Fibroblast of peridontal ligament (primary cell): Measurements from ENCODE around the gene DDX19B.
A peak's percentile ranks its signal among the peaks of the same experiment; 100 is the strongest.

ENCODE experiments used
- DNase-seq: peaks from one replicate; pipeline ENCODE4 v3.0.0-alpha.2; 2010; ENCODE audit errors: extremely low read depth

The DDX19B gene

DNA sequence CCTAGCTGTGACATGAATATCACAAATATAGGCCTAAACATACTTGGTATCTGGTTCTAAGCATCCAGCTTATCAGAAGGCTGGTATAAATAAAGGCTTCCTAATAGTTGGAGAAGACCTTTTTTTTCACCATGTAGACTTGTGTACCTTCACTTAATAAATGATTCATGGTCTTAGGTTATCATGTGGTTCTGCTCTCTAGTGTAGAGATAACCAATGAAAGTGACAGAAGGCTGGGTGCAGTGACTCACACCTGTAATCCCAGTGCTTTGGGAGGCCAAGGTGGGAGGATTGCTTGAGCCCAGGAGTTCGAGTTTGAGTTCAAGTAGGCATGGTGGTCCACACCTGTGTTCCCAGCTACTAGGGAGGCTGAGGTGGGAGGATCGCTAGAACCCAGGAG lies 50.8 kb downstream of the DDX19B start:
- no peak for DNase-seq

DNA sequence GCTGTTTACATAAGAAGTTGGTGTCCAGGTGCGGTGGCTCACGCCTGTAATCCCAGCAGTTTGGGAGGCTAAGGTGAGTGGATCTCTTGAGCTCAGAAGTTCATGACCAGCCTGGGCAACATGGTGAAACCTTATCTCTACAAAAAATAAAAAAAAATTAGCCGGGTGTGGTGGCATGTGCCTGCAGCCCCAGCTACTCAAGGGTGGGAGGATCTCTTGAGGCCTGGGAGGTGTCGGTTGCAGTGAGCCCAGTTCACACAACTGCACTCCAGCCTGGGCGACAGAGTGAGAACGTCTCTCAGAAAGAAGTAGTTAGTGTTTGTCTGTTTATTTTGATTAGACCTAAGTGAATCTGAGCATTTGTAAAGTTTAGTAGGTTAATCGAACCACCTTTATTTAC lies 60.6 kb downstream of the DDX19B start:
- DNase-seq, result no peak

DNA sequence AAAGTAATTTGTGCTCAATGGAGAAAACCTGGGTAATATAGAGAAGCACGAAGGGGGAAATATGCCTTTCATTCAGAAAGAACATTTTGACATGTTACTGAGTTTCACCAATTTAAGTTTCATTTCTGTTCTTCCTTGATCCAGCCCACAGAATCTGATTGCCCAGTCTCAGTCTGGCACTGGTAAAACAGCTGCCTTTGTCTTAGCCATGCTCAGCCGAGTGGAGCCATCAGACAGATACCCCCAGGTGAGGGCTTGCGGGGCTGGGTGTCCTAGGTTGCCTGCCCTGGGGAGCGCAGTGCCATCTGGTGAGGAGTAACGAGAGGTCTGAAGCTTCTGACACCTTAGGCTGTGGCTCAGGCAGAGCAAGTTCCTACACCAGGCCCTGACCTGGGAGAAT lies 65.4 kb downstream of the DDX19B start:
- no peak for DNase-seq

DNA sequence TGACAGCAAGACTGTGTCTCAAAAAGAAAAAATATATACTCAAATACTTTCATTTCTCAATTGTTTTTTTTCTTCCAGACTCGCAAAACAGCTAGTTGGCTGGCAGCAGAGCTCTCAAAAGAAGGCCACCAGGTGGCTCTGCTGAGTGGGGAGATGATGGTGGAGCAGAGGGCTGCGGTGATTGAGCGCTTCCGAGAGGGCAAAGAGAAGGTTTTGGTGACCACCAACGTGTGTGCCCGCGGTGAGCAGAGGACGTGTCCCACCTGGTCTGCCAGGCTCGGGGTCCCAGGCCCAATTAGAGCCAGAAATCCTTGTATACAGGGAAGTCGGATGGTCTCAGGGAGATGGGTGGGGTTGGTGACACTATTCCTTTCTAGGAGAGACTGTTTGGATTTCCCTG lies 71.2 kb downstream of the DDX19B start:
- peak; percentile 48 for DNase-seq

DNA sequence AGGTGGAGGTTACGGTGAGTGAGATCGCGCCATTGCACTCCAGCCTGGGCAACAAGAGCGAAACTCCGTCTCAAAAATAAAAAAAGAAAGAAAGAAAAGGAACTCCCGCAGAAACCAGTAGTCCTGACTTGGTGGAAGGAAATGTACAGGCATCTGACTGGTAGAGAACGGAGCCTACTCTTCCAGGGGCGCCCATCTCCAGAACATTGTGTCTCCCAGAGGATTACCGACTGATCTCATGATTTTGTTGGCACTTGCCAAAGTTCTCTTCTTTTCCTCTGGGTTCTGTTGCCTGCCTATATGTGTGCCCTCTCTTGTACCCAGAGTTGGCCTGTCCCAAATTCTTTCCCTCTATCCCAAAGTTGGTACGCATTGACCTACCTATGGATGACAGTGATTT lies 71.9 kb downstream of the DDX19B start:
- DNase-seq, result no peak

DNA sequence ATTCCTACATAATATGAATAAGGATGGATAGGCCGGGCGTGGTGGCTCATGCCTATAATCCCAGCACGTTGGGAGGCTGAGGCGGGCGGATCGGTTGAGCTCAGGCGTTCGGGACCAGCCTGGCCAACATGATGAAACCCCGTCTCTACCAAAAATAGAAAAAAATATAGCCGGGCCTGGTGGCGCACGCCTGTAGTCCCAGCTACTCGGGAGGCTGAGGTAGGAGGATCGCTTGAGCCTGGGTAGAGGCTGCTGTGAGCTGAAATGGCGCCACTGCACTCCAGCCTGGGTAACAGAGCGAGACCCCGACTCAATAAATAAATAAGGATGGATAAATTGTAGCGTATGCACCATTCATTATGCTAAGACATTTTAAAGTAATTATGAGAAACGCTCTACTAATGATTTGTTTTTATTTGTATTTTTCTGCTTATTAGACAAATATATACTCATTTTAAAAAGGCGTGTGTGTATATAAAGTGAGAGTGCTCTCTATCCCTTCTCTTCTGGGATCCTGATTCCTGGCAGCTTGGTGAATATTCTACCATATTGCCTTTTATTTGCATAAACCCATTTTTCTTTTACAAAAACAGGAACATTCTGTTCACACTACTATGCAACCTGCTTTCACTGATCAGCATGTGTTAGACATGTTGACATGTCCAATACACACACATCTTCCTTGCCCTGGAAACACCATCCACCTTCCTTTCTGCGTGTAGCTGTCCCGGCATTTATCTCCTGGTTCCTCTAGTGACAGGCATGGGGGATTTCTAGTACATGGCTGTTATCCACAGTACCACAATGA lies 74.1 kb downstream of the DDX19B start:
- DNase-seq, result no peak

DNA sequence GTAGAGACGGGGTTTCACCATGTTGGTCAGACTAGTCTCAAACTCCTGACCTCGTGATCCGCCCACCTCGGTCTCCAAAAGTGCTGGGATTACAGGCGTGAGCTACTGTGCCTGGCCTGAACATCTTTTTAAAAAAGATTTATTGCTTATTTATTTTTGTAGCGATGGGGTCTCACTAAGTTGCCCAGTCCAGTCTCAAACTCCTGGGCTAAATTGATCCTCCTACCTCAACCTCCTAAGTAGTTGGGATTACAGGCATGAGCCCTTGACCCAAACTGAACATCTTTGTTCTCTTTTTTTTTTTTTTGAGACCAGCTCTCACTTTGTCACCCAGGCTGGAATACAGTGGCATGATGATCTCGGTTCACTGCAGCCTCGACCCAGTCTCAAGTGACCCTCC lies 75.2 kb downstream of the DDX19B start:
- DNase-seq, result no peak

DNA sequence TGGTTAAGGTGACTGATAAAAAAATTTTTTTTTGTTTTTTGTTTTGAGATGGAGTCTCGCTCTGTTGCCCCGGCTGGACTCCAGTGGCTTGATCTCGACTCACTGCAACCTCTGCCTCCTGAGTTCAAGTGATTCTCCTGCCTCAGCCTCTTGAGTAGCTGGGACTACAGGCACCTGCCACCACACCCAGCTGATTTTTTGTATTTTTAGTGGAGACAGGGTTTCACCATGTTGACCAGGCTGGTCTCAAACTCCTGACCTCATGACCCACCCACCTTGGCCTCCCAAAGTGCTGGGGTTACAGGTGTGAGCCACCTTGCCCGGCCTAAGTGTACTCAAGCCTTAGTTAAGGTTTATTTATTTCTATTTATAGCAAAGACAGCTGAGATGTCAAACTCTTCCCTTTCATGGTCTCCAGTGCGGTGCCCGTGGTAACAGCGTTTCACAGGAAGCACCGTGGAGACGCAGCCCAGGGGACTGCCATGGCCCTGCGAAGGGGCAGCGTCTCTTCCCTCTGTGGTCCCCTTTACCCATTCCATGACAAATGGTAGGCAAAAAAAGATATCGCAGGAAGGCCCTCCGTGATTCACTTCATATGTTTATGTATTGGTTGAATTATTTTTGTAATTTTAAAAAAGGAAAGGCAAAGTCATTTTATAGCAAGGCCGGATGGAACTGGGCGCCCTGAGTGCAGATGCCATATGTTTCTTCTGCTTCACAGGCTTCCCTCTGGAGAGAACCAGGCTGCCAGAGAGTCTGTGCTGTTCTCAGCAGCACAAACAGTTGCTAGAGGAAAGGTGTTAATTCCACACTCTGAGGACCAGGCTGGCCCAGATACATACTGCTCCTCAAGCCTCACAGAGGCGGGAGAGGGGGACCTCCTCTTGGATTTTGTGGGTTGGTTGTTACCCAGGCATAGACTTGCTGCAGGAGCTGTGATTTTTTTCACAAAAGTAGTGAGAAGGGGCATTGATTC lies 76.9 kb downstream of the DDX19B start:
- DNase-seq, result no peak

DNA sequence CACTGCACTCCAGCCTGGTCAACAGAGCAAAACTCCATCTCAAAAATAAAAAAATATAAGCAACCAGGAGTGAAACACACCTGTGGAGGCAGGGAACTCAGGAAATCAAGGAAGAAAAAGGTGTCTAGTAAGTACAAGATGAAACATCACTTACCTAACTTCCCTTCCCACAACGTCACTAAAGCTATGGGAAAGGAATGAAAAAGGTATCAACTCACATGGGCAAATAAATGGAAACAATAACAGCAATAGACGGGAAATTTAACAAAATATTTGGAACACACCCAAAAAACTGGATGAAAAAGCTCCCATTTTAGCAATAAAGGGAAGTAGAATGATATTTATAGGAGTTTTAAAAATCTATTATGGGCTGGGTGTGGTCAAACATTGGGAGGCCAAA lies 78.8 kb downstream of the DDX19B start:
- DNase-seq, result no peak

DNA sequence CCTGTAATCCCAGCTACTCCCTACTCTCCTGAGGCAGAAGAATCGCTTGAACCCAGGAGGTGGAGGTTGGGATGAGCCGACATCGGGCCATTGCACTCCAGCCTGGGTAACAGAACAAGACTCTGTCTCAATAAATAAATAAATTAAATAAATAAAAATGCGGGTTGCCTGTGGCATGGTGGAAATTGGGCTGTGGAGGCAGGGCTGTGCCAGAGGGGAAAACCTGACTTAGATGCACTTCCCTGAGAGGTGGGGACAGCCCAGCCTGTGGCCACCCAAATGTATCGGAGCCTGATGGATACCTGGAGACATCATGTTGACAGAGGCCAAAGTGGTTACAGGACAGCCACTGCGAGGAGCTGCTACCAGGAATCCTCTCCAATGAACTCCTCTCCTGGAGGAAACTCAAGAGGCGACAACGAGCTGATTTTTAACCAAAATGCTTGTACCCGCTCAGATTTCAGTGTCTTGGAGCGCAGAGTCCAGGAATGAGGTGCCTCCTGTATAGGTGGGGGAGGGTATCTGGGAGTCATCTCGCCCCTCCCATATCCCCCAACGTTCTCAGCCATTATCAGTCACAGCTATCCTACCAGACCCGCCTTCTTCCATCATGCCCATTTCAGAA lies 80.0 kb downstream of the DDX19B start:
- no peak for DNase-seq

DNA sequence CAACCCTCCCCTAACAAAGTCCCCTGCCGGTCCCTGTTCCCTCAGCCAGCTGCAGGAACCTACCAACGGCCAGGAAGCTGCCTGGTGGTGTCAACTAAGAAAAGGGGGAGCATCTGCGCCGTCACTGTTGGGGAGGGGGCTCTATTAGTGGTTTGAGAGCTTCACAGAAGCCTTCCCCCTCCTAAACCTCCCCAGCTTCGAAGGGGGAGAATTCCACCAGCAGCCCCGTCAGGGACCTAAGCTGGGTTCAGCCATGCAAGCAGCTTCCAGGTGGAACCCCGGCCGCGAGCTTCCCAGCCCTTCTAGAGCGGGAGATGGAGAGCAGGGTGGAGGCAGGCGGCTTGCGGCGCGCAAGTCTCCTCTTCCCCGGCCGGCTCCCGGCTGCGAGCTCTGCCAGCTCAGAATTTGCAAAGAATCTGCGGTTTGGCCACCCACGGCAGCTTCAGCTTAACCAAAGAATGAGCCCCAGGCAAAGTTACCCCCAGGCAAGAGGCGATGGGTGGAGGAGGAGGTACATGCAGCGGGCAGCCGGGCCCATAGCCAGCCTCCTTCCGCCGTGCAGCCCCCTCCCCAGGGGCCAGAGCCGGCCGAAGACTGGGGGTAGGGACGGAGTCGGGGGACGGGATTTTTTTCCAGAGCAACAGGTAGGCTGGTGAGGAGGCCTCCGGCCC lies 81.4 kb downstream of the DDX19B start:
- DNase-seq, result peak; percentile 87

DNA sequence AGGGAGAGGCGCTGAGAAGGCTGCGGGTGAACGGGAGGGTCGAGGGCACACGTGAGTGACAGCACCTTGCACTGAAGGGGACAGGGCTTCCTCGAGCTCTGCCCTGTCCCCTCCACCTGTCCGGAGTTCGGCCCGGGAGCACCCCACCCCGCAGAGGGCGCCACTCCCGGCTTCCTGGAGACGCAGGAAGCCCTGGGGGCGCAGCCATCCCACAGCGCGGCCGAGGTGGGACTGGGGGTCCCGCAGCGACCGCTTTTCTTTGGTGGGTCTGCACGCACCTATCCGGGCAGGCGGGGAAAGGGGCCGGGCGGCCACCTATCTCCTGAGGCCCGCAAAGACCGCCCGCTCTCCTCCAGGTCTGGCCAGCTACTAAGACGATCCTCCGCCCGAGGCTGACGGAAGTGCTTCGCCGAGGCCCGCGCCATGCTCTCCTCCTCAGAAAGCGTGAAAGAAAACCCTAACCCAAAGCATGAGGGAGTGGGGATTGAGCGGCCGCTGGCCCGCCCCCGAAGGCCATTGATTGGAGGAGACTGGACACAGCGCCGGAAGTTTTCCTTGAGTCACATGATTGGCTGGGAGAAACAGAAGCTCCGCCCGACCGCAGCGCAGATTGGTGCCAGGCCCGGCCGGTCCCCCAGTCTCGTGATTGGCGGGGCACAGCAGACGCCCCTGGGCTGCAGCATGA lies 82.1 kb downstream of the DDX19B start:
- DNase-seq, result peak; percentile 96

DNA sequence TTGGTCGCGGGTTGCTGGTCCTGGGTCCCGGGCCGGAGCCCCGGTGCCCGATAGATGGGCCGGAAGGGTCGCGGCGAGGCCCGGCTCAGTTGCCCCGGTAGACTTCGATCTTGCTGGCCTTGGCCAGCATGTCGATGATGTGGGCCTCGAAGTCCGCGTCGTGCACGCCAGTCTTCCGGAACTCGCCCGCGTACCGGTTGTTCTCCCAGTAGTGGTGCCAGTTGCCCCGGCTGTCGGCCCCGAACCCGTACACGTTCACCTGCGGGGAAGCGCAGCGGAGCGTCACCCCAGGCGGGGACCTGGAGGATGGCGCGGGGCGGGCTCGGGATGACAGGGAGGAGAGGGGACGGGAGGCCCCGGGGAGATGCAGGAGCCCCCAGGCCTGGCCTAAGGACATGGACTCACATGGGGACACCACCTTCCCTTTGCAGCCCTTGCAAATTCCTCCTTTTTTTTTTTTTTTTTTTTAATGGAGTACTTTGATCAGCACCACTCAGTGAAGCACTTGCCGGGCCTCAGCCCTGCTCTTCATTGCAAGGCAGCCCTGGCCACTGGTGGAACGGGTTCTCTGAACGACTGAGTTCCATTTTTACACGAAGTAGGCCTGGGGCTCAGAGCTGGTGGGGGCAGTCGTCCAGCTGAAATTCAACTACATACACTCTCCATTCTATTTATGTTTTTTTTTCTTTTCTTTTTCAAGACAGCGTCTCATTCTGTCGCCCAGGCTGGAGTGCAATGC lies 82.8 kb downstream of the DDX19B start:
- no peak for DNase-seq

DNA sequence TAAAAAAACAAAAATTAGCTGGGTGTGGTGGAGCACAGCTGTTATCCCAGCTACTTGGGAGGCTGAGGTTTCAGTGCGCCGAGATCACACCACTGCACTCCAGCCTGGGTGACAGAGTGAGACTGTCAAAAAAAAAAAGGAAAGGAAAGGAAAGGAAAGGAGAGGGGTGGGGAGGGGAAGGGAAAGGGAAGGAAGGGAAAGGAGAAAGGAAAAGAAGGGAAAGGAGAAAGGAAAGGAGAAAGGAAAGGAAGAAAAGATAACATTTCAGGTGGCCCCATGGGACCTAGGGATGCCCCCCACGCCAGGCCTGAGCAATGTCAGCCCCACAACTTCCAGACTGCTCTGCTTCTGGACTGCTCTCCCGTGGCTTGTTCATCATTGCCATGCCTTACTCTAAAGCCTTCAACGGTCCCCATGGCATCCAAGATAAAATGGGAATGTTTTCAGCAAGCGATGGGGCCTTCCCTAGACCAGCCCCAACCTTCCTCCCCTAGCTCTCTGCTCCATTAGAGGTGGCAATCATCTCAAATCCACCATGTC lies 84.5 kb downstream of the DDX19B start:
- DNase-seq, result no peak
